Omental fat pad (tissue), 4 donors: ENCODE data around the gene IL1RAPL1. TPM values are rescaled to one million over a fixed set of nuclear protein-coding genes. Genes with fewer than 3 reads are reported as not detected.

Experiments used
- ATAC-seq: fragments of 150-250 bp; one replicate; pipeline ENCODE4 v1.9.1; 2016; ENCODE audit warnings: mild to moderate bottlenecking, moderate library complexity; ENCODE audit not compliant: low FRiP score
- DNase-seq: peaks from one replicate; pipeline ENCODE4 v3.0.0-alpha.2; 2019; ENCODE audit warnings: low spot score
- CTCF ChIP-seq, 3 donors: fragments of 450-650 bp; IDR thresholded peaks; one replicate each; pipeline ENCODE4 v1.5.1; 2016 to 2017; ENCODE audit warnings: antibody characterized with exemption in 3 of 3, mild to moderate bottlenecking in 3 of 3, moderate library complexity in 2 of 3
- total RNA-seq, 4 donors: library from RNA; depleted of rRNA; stranded (reverse); fragments of >200 nt; gene quantifications; one replicate each; pipeline ENCODE4 v1.1.0, GENCODE V29; 2016

IL1RAPL1 gene
- total RNA-seq, 4 donors from 2014 or later = 0.13 to 0.93 (median 0.42) TPM

- no peak for ATAC-seq
- TF ChIP-seq CTCF (IDR thresholded peaks at IDR 0.05) = no peak
- no peak for DNase-seq
Observed at GRCh38 chrX:29488919-29489318, 901.7 kb downstream of the IL1RAPL1 start.

GRCh38 chrX:29490606-29491005 is 903.4 kb downstream of the IL1RAPL1 start:
- TF ChIP-seq CTCF (IDR thresholded peaks at IDR 0.05) = no peak
- ATAC-seq = no peak

GRCh38 chrX:29491659-29492058 is 904.4 kb downstream of the IL1RAPL1 start:
- TF ChIP-seq CTCF (IDR thresholded peaks at IDR 0.05) = no peak
- ATAC-seq = no peak
- no peak for DNase-seq

More at GRCh38 chrX:29490606-29491005, 903.4 kb downstream of the IL1RAPL1 start:
- DNase-seq = no peak

GRCh38 chrX:29496636-29497180 is 909.5 kb downstream of the IL1RAPL1 start:
- ATAC-seq = no peak
- no peak for TF ChIP-seq CTCF (IDR thresholded peaks at IDR 0.05)
- DNase-seq = no peak

- no peak for TF ChIP-seq CTCF (IDR thresholded peaks at IDR 0.05)
- ATAC-seq = no peak
- DNase-seq = no peak
Observed at GRCh38 chrX:29506729-29507128, 919.5 kb downstream of the IL1RAPL1 start.

GRCh38 chrX:29518100-29518499 is 930.9 kb downstream of the IL1RAPL1 start:
- no peak for ATAC-seq
- DNase-seq = no peak
- TF ChIP-seq CTCF (IDR thresholded peaks at IDR 0.05) = no peak

GRCh38 chrX:29528281-29528680 is 941.0 kb downstream of the IL1RAPL1 start:
- ATAC-seq = no peak
- no peak for TF ChIP-seq CTCF (IDR thresholded peaks at IDR 0.05)

More at GRCh38 chrX:29528281-29528680, 941.0 kb downstream of the IL1RAPL1 start:
- DNase-seq = no peak
